ENCODE measurements around the gene STXBP5. TPM values are rescaled to one million over a fixed set of nuclear protein-coding genes. Genes with fewer than 3 reads are reported as not detected.

Gene STXBP5
- total and polyA plus RNA-seq, 8 donors: 11.1 to 27.7 (median 13.3) TPM

- Histone ChIP-seq H3K9me3 (no peaks in the 10 kb centered on the region), H3K36me3 (peaks cover 0 to 36% of the 10 kb centered on the region in 2 donors), H3K27ac (no peak overlapping the region), H3K4me1 (no peaks in the 10 kb centered on the region), H3K27me3 (no peaks in the 10 kb centered on the region), H3K4me3 (no peak overlapping the region)
- ATAC-seq (no peak), DNase-seq (no peak)
- intact Hi-C loops (cut with DNase I): no loop called here
- TF ChIP-seq CTCF (IDR thresholded peaks at IDR 0.05): no peak
Measured at GRCh38 chr6:147331401-147331800, 127.2 kb downstream of the STXBP5 start.

- no peak for ATAC-seq
- H3K36me3 ChIP-seq: peaks cover 0 to 4% of the 10 kb centered on the region in 2 donors
- TF ChIP-seq CTCF (IDR thresholded peaks at IDR 0.05): no peak
- no peaks in the 10 kb centered on the region for H3K27me3 ChIP-seq
- no peaks in the 10 kb centered on the region for H3K4me1 ChIP-seq
- DNase-seq: no peak
- no peak overlapping the region for H3K27ac ChIP-seq
- no peaks in the 10 kb centered on the region for H3K9me3 ChIP-seq
- intact Hi-C loops (cut with DNase I): no loop called here
- H3K4me3 ChIP-seq: no peak overlapping the region
Measured at GRCh38 chr6:147337921-147338320, 133.7 kb downstream of the STXBP5 start.

GRCh38 chr6:147341486-147341885 lies 137.3 kb downstream of the STXBP5 start:
- TF ChIP-seq CTCF (IDR thresholded peaks at IDR 0.05): no peak
- no peaks in the 10 kb centered on the region for H3K4me1 ChIP-seq
- no peaks in the 10 kb centered on the region for H3K9me3 ChIP-seq
- intact Hi-C loops (cut with DNase I): no loop called here
- no peak overlapping the region for H3K4me3 ChIP-seq
- DNase-seq: no peak
- no peak overlapping the region for H3K27ac ChIP-seq
- H3K27me3 ChIP-seq: no peaks in the 10 kb centered on the region
- no peak for ATAC-seq
- peaks cover 0 to 10% of the 10 kb centered on the region in 2 donors for H3K36me3 ChIP-seq

- TF ChIP-seq CTCF (IDR thresholded peaks at IDR 0.05): no peak
- Histone ChIP-seq H3K27ac (no peak overlapping the region), H3K4me3 (no peak overlapping the region), H3K27me3 (no peaks in the 10 kb centered on the region), H3K4me1 (no peaks in the 10 kb centered on the region), H3K36me3 (peaks cover 0 to 12% of the 10 kb centered on the region in 2 donors), H3K9me3 (no peaks in the 10 kb centered on the region)
- intact Hi-C loops (cut with DNase I): no loop called here
- no peak for DNase-seq
- ATAC-seq: no peak
Measured at GRCh38 chr6:147345902-147346301, 141.7 kb downstream of the STXBP5 start.

GRCh38 chr6:147347179-147347881 lies 143.1 kb downstream of the STXBP5 start:
- TF ChIP-seq CTCF (IDR thresholded peaks at IDR 0.05): no peak
- H3K27ac ChIP-seq: no peak overlapping the region
- DNase-seq (no peak), ATAC-seq (no peak)
- intact Hi-C loops (cut with DNase I): no loop called here
- no peak overlapping the region for H3K4me3 ChIP-seq
- no peaks in the 10 kb centered on the region for H3K27me3 ChIP-seq
- peaks cover 0 to 12% of the 10 kb centered on the region in 2 donors for H3K36me3 ChIP-seq
- H3K9me3 ChIP-seq: no peaks in the 10 kb centered on the region
- no peaks in the 10 kb centered on the region for H3K4me1 ChIP-seq
